WTC11 (cell line): Measurements from ENCODE around the gene IL11RA. TPM values are rescaled to one million over a fixed set of nuclear protein-coding genes. Genes with fewer than 3 reads are reported as not detected.

ENCODE experiments used
- ATAC-seq: fragments of 200-7000 bp; cut with Tn5 transposase; 2 replicates; pipeline ENCODE4 v1.10.0; 2021; ENCODE audit warnings: mild to moderate bottlenecking, moderate library complexity
- CTCF ChIA-PET: fragments of 300-600 bp; sonication (Branson Sonifier 250); formaldehyde crosslinking; loops from one replicate; lab custom pipeline; 2021; ENCODE audit warnings: antibody characterized with exemption; lab: Charles Lee
- POLR2A ChIA-PET: fragments of 350-600 bp; sonication (Branson Sonifier 250); formaldehyde crosslinking; loops from one replicate; lab custom pipeline; 2021; ENCODE audit warnings: antibody characterized with exemption; lab: Charles Lee
- DNase-seq: peaks from one replicate; pipeline ENCODE4 v3.0.0; 2021; ENCODE audit warnings: low spot score
- H3K27ac Mint-ChIP-seq: 2 replicates; pipeline ENCODE4 v1.8.0; 2021; ENCODE audit warnings: mixed read lengths
- H3K27me3 Mint-ChIP-seq: 2 replicates; pipeline ENCODE4 v1.8.0; 2021; ENCODE audit warnings: low read depth, mild to moderate bottlenecking, moderate library complexity, mixed read lengths
- H3K36me3 Mint-ChIP-seq: 2 replicates; pipeline ENCODE4 v1.8.0; 2021; ENCODE audit warnings: mixed read lengths
- H3K4me1 Mint-ChIP-seq: 2 replicates; pipeline ENCODE4 v1.8.0; 2022; ENCODE audit warnings: mixed read lengths
- H3K4me3 Mint-ChIP-seq: 2 replicates; pipeline ENCODE4 v1.8.0; 2021; ENCODE audit warnings: mild to moderate bottlenecking, moderate library complexity, mixed read lengths
- H3K9me3 Mint-ChIP-seq: 2 replicates; pipeline ENCODE4 v1.8.0; 2021; ENCODE audit warnings: mixed read lengths
- FOXJ3 ChIP-seq: sonication (generic); formaldehyde crosslinking; IDR thresholded peaks from 2 replicates; pipeline ENCODE4 v1.9.0; 2021; ENCODE audit warnings: missing genetic modification reagents, mild to moderate bottlenecking, borderline replicate concordance
- NFE2L1 ChIP-seq: sonication (generic); formaldehyde crosslinking; IDR thresholded peaks from 2 replicates; pipeline ENCODE4 v1.8.1; 2023; ENCODE audit warnings: missing genetic modification reagents
- SMAD3 ChIP-seq: sonication (generic); formaldehyde crosslinking; IDR thresholded peaks from 2 replicates; pipeline ENCODE4 v1.8.0; 2022; ENCODE audit warnings: missing genetic modification reagents, mild to moderate bottlenecking, borderline replicate concordance
- TCF7 ChIP-seq: sonication (generic); formaldehyde crosslinking; IDR thresholded peaks from 2 replicates; pipeline ENCODE4 v1.8.0; 2022; ENCODE audit warnings: mild to moderate bottlenecking, low read depth, missing genetic modification reagents, moderate library complexity
- TEAD4 ChIP-seq: sonication (generic); formaldehyde crosslinking; IDR thresholded peaks from 2 replicates; pipeline ENCODE4 v1.8.0; 2022; ENCODE audit warnings: mild to moderate bottlenecking, missing genetic modification reagents
- ZBTB21 ChIP-seq: sonication (generic); formaldehyde crosslinking; IDR thresholded peaks from 2 replicates; pipeline ENCODE4 v1.8.1; 2023; ENCODE audit warnings: mild to moderate bottlenecking, missing genetic modification reagents, borderline replicate concordance
- ZNF121 ChIP-seq: sonication (generic); formaldehyde crosslinking; IDR thresholded peaks from 2 replicates; pipeline ENCODE4 v1.8.0; 2023; ENCODE audit warnings: missing genetic modification reagents
- ZNF219 ChIP-seq: sonication (generic); formaldehyde crosslinking; IDR thresholded peaks from 2 replicates; pipeline ENCODE4 v1.8.0; 2023; ENCODE audit warnings: missing genetic modification reagents, mild to moderate bottlenecking, borderline replicate concordance
- ZNF263 ChIP-seq: sonication (generic); formaldehyde crosslinking; IDR thresholded peaks from 2 replicates; pipeline ENCODE4 v1.8.1; 2022; ENCODE audit warnings: low read depth, mild to moderate bottlenecking, moderate library complexity, missing genetic modification reagents
- ZNF396 ChIP-seq: fragments of 250-450 bp; sonication (Bioruptor Pico); IDR thresholded peaks from 2 replicates; pipeline ENCODE4 v1.8.0; 2021; ENCODE audit warnings: mild to moderate bottlenecking, moderate library complexity, borderline replicate concordance
- ZNF416 ChIP-seq: fragments of 250-450 bp; sonication (Bioruptor Pico); IDR thresholded peaks from 2 replicates; pipeline ENCODE4 v1.9.0; 2021; ENCODE audit warnings: mild to moderate bottlenecking, inconsistent platforms
- total RNA-seq: library from RNA; stranded (reverse); gene quantifications from 3 replicates; pipeline ENCODE4 v1.2.3, GENCODE V29; 2021
- TF ChIP-seq, protein P1 (sequence below): sonication (generic); formaldehyde crosslinking; IDR thresholded peaks from 2 replicates; pipeline ENCODE4 v1.8.1; 2022; ENCODE audit warnings: mild to moderate bottlenecking, moderate library complexity, missing genetic modification reagents
- TF ChIP-seq, protein P2 (sequence below): sonication (generic); formaldehyde crosslinking; IDR thresholded peaks from 2 replicates; pipeline ENCODE4 v1.8.1; 2022; ENCODE audit warnings: mild to moderate bottlenecking, missing genetic modification reagents, moderate library complexity, borderline replicate concordance
- TF ChIP-seq, protein P3 (sequence below): sonication (generic); formaldehyde crosslinking; IDR thresholded peaks from 2 replicates; pipeline ENCODE4 v1.8.1; 2022; ENCODE audit warnings: missing genetic modification reagents, borderline replicate concordance
- TF ChIP-seq, protein P4 (sequence below): fragments of 250-450 bp; sonication (Bioruptor Pico); IDR thresholded peaks from 2 replicates; pipeline ENCODE4 v1.9.0; 2021; ENCODE audit warnings: moderate library complexity, mild to moderate bottlenecking, inconsistent platforms, borderline replicate concordance
- TF ChIP-seq, protein P5 (sequence below): sonication (generic); formaldehyde crosslinking; conservative IDR thresholded peaks from 2 replicates; pipeline ENCODE4 v1.8.1; 2022; ENCODE audit warnings: mild to moderate bottlenecking, missing genetic modification reagents
- TF ChIP-seq, protein P6 (sequence below): sonication (generic); formaldehyde crosslinking; IDR thresholded peaks from 2 replicates; pipeline ENCODE4 v1.8.1; 2023; ENCODE audit warnings: mild to moderate bottlenecking, moderate library complexity, missing genetic modification reagents

The IL11RA gene
- total RNA-seq, 1 experiment from 2014 or later: 8.6 TPM

DNA sequence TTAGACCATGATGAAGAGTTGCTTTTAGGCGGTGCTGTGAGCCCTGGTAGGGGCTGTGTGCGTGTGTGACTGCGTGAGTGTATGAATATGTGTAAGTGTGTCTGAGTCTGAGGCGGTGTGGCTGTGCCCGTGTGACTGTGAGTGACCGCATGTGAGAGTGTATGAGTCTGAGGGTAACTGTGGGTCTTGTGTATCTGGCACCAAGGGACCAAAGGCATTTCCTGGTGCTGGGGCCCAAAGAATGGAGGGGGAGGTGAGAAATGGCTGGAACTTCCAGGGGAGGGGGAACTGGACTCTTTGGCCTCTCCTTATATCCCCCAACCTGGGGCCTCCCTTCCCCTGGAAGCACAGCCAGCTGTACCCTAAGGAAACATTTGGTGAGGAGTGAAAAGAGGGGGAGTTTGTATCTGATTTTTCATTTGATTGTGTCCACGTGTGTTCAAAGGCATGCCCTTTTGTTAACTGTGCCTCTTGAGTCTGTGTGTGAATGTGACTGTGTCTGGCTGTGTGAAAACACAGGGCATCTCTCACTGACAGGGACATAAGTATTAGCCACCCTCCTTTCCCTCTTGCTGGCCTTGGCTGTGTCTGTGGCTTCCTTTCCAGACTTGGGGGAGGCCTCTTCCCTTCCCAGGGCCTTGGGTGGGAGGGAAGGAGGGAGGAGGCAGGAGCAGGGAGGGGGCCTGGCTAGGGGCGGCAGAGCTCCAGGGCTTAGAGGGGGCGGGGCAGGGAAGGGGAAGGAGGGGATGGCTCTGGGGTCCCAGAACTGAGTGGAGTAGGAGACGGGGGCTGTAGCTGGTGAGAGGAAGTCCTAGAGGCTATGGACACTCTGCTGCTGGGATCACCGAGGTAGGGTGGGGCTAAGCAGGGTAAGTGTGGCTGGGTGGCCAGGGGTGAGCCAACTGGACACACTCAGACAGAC lies 1.4 kb downstream of the IL11RA start (continued):
- TF ChIP-seq, protein P1, sequence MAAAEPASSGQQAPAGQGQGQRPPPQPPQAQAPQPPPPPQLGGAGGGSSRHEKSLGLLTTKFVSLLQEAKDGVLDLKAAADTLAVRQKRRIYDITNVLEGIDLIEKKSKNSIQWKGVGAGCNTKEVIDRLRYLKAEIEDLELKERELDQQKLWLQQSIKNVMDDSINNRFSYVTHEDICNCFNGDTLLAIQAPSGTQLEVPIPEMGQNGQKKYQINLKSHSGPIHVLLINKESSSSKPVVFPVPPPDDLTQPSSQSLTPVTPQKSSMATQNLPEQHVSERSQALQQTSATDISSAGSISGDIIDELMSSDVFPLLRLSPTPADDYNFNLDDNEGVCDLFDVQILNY (CRISPR knock-in tag): no peak
- no peak for TF ChIP-seq ZNF416
- TF ChIP-seq, all 79 proteins: peak for 0

DNA sequence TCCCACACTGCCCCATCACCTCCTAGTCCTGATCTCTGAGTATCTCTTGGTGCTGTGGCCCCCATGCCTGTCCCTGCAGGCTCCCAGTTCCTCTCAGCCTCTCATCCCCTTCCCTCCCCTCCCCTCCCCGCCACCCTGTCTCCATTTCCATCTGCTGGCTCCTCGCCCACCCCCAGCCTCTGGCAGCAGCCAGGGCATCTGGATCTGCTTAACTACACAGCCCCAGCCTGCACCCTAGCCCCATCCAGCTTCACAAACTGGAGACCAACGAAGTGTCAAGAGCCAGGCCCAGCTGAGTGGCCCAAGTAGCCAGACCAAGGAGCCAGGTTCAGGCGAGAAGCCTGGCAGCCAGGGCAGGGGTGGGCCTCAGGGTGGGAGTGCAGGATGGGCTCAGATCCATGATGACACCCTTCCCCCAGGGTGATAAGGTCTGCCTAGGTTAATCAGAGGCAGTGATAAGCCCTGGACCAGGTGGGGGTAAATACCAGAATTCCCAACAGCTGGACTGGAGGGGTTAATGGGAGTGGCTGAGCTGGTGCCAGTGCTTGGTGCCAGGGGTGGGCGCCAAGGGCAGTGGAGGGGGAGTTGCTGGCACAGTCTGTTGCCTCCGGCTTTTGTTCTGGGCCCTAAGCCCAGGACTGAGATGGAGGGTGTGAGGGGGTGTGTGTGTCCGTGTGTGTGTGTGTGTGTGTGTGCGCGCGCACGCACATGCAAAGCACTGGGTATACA lies 2.5 kb downstream of the IL11RA start:
- Mint-ChIP-seq H3K4me1 (peaks cover 29% of the 10 kb centered on the region), H3K9me3 (no peaks in the 10 kb centered on the region), H3K27ac (no peak overlapping the region), H3K36me3 (peaks cover 4% of the 10 kb centered on the region), H3K27me3 (no peaks in the 10 kb centered on the region; the same call in 1 of the 2 replicates), H3K4me3 (no peak overlapping the region)
- ATAC-seq (no peak), DNase-seq (no peak)
- ChIA-PET CTCF (interaction anchor here (0.6 to 4.2 kb wide), 6 partner anchors 10 to 48 kb away, joined by 3 to 31 read pairs (median 6); no protein-coding TSS in a partner anchor), POLR2A (interaction anchor here (1.1 kb wide), 1 partner anchor 10 kb away, joined by 3 read pairs; no protein-coding TSS in a partner anchor)
- no peak for TF ChIP-seq NFE2L1 (CRISPR knock-in tag)
- no peak for TF ChIP-seq ZNF396
- TF ChIP-seq, protein P2, sequence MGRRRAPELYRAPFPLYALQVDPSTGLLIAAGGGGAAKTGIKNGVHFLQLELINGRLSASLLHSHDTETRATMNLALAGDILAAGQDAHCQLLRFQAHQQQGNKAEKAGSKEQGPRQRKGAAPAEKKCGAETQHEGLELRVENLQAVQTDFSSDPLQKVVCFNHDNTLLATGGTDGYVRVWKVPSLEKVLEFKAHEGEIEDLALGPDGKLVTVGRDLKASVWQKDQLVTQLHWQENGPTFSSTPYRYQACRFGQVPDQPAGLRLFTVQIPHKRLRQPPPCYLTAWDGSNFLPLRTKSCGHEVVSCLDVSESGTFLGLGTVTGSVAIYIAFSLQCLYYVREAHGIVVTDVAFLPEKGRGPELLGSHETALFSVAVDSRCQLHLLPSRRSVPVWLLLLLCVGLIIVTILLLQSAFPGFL: no peak
- no peak for TF ChIP-seq FOXJ3 (CRISPR knock-in tag)
- TF ChIP-seq TCF7 (CRISPR knock-in tag): no peak
- no peak for TF ChIP-seq ZNF416
- TF ChIP-seq SMAD3 (CRISPR knock-in tag): no peak
- no peak for TF ChIP-seq TEAD4
- TF ChIP-seq ZBTB21: no peak
- TF ChIP-seq, protein P3, sequence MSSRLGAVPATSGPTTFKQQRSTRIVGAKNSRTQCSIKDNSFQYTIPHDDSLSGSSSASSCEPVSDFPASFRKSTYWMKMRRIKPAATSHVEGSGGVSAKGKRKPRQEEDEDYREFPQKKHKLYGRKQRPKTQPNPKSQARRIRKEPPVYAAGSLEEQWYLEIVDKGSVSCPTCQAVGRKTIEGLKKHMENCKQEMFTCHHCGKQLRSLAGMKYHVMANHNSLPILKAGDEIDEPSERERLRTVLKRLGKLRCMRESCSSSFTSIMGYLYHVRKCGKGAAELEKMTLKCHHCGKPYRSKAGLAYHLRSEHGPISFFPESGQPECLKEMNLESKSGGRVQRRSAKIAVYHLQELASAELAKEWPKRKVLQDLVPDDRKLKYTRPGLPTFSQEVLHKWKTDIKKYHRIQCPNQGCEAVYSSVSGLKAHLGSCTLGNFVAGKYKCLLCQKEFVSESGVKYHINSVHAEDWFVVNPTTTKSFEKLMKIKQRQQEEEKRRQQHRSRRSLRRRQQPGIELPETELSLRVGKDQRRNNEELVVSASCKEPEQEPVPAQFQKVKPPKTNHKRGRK (CRISPR knock-in tag): no peak
- TF ChIP-seq ZNF219: no peak
- no peak for TF ChIP-seq ZNF121
- TF ChIP-seq, protein P4, sequence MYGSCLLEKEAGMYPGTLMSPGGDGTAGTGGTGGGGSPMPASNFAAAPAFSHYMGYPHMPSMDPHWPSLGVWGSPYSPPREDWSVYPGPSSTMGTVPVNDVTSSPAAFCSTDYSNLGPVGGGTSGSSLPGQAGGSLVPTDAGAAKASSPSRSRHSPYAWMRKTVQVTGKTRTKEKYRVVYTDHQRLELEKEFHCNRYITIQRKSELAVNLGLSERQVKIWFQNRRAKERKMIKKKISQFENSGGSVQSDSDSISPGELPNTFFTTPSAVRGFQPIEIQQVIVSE: no peak
- TF ChIP-seq, protein P5, sequence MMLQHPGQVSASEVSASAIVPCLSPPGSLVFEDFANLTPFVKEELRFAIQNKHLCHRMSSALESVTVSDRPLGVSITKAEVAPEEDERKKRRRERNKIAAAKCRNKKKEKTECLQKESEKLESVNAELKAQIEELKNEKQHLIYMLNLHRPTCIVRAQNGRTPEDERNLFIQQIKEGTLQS (CRISPR knock-in tag): no peak
- TF ChIP-seq, protein P6, sequence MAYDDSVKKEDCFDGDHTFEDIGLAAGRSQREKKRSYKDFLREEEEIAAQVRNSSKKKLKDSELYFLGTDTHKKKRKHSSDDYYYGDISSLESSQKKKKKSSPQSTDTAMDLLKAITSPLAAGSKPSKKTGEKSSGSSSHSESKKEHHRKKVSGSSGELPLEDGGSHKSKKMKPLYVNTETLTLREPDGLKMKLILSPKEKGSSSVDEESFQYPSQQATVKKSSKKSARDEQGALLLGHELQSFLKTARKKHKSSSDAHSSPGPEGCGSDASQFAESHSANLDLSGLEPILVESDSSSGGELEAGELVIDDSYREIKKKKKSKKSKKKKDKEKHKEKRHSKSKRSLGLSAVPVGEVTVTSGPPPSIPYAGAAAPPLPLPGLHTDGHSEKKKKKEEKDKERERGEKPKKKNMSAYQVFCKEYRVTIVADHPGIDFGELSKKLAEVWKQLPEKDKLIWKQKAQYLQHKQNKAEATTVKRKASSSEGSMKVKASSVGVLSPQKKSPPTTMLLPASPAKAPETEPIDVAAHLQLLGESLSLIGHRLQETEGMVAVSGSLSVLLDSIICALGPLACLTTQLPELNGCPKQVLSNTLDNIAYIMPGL (CRISPR knock-in tag): no peak
- no peak for TF ChIP-seq ZNF263 (CRISPR knock-in tag)
